Measurements from ENCODE around the gene THRB.

DNA sequence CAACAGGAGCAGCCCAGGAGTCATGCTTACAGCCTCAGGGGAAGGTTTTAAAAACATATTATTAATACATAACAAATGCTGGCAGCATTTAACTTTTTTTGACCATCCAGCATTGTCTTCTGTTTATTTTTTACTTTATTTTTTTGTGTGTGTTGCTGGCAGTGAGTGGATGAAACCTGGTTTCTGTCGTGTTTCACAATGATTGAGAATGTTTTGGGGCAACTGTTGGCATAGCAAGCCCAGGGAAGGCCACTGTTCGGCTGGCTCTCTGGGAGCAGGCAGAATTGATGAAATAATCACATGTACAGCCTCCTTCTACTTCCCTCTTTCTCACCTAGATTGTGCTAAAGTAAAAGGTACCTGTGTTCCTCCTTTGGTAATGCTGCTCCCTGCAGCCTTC, 359.4 kb downstream of the THRB start:
- TF ChIP-seq, protein P1, sequence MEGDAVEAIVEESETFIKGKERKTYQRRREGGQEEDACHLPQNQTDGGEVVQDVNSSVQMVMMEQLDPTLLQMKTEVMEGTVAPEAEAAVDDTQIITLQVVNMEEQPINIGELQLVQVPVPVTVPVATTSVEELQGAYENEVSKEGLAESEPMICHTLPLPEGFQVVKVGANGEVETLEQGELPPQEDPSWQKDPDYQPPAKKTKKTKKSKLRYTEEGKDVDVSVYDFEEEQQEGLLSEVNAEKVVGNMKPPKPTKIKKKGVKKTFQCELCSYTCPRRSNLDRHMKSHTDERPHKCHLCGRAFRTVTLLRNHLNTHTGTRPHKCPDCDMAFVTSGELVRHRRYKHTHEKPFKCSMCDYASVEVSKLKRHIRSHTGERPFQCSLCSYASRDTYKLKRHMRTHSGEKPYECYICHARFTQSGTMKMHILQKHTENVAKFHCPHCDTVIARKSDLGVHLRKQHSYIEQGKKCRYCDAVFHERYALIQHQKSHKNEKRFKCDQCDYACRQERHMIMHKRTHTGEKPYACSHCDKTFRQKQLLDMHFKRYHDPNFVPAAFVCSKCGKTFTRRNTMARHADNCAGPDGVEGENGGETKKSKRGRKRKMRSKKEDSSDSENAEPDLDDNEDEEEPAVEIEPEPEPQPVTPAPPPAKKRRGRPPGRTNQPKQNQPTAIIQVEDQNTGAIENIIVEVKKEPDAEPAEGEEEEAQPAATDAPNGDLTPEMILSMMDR (IDR thresholded peaks at IDR 0.05; ENCODE audit: poor library complexity) = no peak
- TF ChIP-seq EZH2 (IDR thresholded peaks at IDR 0.05; ENCODE audit: borderline replicate concordance) (no peak), EZH2phosphoT487 (IDR thresholded peaks at IDR 0.05; ENCODE audit: low read depth, severe bottlenecking, unreplicated experiment) (no peak)
